NCI-H524 treated with DMSO at 0.1 percent for 48 hours (cell line): ENCODE measurements around the gene PRRT1.
"Not testable (repeated sequence)": the region's sequence is repeated elsewhere in the genome, so short reads cannot be mapped to it uniquely, and the experiment has no call there.

Experiments
- DNase-seq: peaks from one replicate; lab custom pipeline; 2025; lab: John Stamatoyannopoulos, UW

The PRRT1 gene

GRCh38 chr6:32187725-32188380 is 36.1 kb upstream of the PRRT1 start:
- not testable (repeated sequence) for DNase-seq

DNA sequence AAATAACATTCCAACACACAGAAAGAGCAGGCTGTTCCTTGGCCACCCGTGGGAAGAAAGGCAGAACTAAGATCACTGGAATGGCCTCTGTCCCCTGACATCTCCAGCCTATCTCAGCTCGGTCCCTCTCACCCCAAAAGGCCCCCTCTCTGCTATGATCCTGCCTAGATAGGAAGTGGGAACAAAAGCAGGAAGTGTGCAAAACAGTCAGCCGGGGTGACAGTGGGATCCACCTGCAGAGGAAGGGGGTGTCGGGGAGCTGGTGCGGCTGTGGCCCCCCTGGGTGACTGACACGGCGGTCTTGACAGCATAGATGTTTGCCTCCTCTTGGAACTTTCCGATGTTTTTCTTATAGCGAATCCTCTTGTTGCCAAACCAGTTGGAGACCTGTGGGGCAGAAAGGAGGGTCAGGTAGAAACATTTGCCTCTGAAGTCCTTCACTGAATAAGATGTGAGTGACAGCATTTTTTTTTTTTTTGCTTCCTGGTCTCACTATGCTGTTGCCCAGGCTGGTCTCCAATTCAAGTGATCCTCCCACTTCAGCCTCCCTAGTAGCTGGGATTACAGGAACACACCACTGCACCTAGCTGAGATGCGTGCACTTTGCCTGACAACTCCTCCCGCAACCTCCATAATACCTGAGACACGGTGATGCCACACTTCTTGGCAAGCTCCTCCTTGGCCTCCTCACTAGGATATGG is 35.4 kb upstream of the PRRT1 start:
- DNase-seq: no peak

DNA sequence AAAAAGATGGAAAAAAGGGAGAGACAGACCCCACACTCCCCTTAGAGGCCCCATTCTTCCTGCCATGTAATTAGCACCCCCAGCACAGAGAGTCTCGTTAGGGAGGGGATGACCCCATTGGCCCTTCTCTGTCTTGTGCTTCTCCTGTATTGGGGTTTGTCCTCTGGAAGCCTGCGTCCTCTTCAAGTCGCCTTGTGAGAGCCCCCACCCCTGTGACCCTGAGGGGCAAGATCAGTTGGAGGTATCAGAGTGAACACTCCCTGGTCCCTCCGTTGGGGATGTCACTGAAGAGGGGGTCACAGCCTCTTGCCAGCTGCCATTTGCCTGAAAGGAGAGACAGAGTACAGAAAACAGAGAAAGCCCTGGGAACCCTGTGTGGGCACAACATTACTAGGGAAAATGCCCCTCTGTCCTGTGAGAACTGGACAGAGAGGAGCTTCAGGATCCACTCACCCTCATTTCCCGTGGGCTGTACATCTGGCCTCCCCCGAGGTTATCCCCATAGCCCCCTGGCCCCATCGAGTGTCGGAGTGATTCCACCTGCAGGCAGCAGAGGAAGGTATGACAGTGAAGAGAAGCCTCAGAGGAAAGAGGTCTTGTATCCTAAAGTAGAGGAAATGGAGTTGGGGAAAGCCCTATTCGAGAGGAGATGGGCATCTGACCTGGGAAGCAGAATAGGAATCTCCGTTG is 34.6 kb upstream of the PRRT1 start:
- DNase-seq: not testable (repeated sequence)

GRCh38 chr6:32185681-32186131 is 34.0 kb upstream of the PRRT1 start:
- DNase-seq: not testable (repeated sequence)

- no peak for DNase-seq
Measured at GRCh38 chr6:32184084-32184640, 32.4 kb upstream of the PRRT1 start, which contains the start of gene AGER. AGER (minus strand) TSS chr6:32184253; CDS start chr6:32184222, 31 bp downstream.

DNA sequence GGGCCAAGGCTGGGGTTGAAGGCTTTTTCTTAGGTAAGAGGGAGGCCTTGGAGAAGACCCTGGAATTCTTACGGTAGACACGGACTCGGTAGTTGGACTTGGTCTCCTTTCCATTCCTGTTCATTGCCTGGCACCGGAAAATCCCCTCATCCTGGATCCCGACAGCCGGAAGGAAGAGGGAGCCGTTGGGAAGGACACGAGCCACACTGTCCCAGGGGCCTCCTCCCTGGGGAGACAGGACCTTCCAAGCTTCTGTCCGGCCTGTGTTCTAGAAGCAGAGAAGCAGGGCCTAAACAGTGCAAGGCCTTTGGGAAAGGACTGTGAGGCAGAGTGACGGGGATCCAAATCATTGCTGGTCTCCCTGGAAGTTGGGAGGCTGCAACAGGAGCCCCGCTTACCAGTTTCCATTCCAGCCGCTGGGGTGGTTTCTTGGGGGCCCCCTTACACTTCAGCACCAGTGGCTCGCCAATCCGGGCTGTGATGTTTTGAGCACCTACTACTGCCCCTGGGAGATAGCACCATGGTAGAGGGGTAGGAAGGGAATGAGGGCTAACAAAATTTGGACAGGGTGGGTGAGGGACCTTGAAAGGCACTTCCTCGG is 31.8 kb upstream of the PRRT1 start:
- DNase-seq: no peak

DNA sequence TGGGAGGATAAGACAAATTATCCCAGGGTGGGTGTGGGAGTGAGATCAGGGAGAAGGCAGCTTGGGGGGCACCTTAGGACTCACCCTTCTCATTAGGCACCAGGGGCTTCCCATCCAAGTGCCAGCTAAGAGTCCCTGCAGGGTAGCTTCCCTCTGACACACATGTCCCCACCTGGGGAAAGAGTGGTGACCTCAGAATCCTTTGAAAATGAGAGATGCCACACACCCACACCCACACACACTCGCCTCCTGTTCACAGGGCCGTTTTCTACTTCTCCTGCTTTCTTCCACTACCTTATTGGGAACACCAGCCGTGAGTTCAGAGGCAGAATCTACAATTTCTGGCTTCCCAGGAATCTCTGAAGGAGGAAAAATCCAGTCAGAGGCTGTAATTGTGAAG is 31.3 kb upstream of the PRRT1 start:
- DNase-seq: no peak

- no peak for DNase-seq
Measured at GRCh38 chr6:32182555-32182981, 30.8 kb upstream of the PRRT1 start.

DNA sequence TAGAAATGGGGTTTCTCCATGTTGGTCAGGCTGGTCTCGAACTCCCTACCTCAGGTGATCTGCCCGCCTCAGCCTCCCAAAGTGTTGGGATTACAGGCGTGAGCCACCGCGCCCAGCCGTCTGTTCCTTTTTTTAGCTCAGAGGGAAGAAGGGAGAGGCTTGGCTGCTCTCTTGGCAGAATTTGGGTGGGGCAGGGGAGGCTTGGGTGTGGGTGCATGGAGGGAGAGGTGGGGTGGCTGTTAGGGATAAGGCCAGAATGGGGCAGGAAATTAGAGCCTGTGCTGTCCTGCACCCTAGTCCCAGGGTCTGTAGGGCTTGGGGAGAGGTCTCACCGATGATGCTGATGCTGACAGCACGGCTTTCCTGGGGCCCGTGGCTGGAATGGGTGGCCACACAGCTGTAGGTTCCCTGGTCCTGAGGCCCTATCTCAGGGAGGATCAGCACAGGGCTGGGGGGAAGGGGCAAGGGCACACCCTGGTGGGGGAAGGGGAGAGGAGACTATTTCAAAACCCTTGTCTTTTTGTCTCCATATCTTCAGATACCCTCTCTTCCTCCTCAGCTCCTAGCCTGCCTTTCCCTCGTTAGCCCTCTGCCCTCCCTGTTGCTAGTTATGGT is 30.3 kb upstream of the PRRT1 start:
- no peak for DNase-seq

DNA sequence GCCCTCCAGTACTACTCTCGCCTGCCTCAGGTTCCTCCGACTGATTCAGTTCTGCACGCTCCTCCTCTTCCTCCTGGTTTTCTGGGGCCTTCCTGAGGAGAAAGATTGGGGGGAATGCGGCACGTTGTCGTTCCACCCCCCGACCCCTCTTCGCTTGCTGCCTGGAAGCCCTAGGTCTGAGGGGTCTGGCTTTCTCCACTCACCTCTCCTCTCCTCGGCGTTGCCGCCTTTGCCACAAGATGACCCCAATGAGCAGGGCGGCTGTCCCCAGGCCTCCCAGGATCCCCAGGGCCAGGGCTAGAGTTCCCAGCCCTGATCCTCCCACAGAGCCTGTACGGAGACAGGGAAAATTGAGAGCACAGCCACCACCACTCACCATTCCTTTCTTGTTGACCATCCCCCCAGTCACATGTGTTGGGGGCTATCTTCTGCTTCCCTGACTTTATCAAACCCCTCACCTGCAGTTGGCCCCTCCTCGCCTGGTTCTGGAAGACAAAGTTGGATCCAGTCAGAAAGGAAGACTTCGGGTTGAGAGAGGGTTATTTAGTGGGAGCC is 29.5 kb upstream of the PRRT1 start:
- DNase-seq: no peak

GRCh38 chr6:32179766-32180405 is 28.1 kb upstream of the PRRT1 start:
- no peak for DNase-seq

- no peak for DNase-seq
Measured at GRCh38 chr6:32178547-32179440, 27.1 kb upstream of the PRRT1 start.

DNA sequence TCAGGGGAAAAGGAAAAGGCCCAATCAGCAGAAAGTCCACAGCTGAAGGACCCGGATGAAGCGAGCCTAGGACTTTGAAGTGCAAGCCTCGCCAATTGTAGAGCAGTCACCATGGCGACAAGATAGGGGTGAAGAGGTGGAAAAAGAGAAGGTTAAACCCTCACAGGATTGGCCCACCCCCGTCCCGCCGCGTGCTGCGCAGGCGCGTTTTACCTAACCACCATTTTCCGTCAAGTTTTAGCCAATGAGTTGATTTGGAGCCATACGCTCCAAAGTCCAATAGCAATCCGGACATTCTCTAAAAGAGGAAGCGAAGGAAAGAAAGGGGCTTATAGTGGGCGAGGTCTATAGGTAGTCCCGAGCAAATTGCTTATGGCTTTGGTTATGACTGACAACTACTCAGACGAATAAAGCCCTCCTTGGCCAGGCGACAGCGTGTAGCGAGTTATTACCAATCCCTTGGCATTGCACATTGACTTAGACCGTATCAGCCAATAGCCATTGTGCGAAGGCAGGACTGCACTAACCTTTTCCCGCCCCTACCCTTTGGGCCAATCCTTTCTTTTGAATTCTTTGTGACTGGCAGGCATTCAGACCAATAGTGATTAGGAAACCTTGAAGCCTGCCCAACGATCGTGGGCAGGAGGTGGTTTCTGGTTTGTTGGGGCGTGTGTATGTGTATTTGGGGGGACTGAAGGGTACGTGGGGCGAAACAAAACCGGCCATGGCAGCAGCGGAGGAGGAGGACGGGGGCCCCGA is 26.2 kb upstream of the PRRT1 start, which contains the start of gene RNF5:
RNF5 (plus strand) TSS at position 618 of the 759 bp plus-strand sequence; CDS start at position 725, 107 bp downstream.
- peak; percentile 100 for DNase-seq

- DNase-seq: peak; percentile 28
Measured at GRCh38 chr6:32177183-32177787, 25.5 kb upstream of the PRRT1 start.

DNA sequence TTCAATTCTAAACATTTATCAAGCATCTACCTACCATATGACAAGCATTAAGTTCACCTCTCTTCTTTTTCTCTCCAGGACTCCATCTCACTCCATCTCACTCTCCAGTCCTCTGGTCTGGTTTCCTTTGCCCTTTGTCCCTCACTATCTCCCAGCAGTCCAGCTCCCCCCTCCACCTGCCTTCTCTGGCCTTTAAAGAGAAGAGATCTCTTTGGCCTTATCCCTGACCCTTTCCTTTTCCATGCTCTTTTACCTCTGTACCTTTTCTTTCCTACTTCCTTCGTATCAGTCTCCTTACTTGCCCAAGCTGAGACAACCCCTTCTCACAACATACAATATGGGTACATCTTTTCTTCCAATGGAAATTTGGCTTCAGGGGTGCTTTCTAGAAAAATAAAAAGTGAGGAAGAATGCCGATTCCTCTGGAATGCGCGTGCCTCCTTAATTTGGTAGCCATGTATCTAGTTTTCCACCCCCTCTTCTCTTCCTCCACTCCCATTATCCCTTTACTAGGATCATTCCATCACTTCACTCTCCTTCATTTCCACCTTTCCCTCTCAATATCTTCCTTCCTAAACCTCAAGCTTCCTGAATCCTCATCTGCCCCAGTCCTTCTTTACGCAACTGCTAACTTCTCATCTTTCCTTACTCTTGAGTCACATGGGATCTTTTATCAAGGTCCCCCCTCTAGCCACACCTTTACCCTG is 24.9 kb upstream of the PRRT1 start:
- no peak for DNase-seq

GRCh38 chr6:32175711-32176475 is 24.2 kb upstream of the PRRT1 start, which contains the start of gene AGPAT1:
AGPAT1 (minus strand) TSS chr6:32176084; CDS start chr6:32171496, 4,588 bp downstream.
- peak; percentile 83 for DNase-seq

DNA sequence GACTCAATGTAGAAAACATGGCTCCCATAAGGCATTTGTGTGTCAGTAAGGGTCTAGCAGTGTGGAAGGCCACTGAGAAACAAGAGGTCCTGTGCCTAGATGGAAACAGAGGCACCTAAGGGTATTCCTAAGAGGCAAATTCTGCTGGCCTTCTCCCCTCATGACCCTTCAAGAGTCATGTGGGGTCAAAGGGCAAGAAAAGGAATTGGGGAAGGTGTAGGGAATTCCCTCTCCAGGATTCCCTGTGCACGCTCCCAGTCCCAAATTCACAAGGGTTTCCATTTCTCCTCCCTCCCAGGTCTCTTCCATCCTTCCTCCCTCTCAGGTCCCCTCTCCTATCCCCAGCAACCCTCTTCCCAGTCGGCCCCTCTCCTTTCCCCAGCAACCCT is 23.6 kb upstream of the PRRT1 start:
- no peak for DNase-seq
